Bronchial epithelial cell (primary cell): ENCODE data around the gene INSR. TPM values are rescaled to one million over a fixed set of nuclear protein-coding genes. Genes with fewer than 3 reads are reported as not detected.

Source experiments
- DNase-seq: peaks from one replicate; pipeline ENCODE4 v3.0.0-alpha.2; 2010; ENCODE audit warnings: low read depth
- FAIRE-seq: peaks from 2 replicates; lab custom pipeline; 2011; peaks lifted over from hg19 to GRCh38; lab: Jason Lieb, UNC
- H3K27me3 ChIP-seq: 2 replicates; pipeline ENCODE4 v1.5.1; 2011; ENCODE audit warnings: low read length; ENCODE audit not compliant: control insufficient read depth, insufficient read depth
- H3K36me3 ChIP-seq: 2 replicates; pipeline ENCODE4 v1.5.1; 2011; ENCODE audit warnings: low read length; ENCODE audit not compliant: control insufficient read depth, insufficient read depth
- H3K4me3 ChIP-seq: 2 replicates; pipeline ENCODE4 v1.5.1; 2011; ENCODE audit warnings: mild to moderate bottlenecking, low read depth, low read length, control low read depth
- total RNA-seq: library from RNA; depleted of rRNA; stranded (reverse); fragments of >200 nt; gene quantifications from 2 replicates; pipeline ENCODE4 v1.2.1, GENCODE V29; 2014
- TF ChIP-seq, protein P1 (sequence below): IDR thresholded peaks from 2 replicates; pipeline ENCODE4 v1.5.1; 2011; ENCODE audit warnings: mild to moderate bottlenecking, moderate library complexity, low read length, control low read depth, inconsistent platforms; ENCODE audit not compliant: insufficient read depth, severe bottlenecking

The INSR gene
- total RNA-seq, 1 donor from 2014 or later = 6.1 TPM

DNA sequence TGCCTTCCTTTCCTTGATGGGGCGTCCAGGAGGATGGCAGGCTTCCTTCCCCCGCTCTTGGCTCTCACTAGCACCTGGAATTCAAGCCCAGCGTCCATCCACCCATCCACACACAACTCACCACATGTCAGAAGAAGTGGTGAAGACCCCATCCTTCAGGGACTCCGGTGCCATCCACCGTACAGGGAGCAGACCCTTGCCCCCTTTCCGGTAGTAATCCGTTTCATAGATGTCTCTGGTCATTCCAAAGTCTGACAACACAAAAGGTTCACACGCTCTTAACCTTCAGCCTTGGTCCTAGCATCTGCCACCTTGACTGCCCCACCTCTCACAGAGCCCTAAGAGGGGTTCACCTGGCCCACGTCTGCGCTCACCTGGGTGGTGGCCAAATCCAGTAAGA, 173.7 kb downstream of the INSR start:
- TF ChIP-seq, protein P1, sequence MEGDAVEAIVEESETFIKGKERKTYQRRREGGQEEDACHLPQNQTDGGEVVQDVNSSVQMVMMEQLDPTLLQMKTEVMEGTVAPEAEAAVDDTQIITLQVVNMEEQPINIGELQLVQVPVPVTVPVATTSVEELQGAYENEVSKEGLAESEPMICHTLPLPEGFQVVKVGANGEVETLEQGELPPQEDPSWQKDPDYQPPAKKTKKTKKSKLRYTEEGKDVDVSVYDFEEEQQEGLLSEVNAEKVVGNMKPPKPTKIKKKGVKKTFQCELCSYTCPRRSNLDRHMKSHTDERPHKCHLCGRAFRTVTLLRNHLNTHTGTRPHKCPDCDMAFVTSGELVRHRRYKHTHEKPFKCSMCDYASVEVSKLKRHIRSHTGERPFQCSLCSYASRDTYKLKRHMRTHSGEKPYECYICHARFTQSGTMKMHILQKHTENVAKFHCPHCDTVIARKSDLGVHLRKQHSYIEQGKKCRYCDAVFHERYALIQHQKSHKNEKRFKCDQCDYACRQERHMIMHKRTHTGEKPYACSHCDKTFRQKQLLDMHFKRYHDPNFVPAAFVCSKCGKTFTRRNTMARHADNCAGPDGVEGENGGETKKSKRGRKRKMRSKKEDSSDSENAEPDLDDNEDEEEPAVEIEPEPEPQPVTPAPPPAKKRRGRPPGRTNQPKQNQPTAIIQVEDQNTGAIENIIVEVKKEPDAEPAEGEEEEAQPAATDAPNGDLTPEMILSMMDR = no peak
- Histone ChIP-seq H3K4me3 (no peak overlapping the region), H3K27me3 (no peaks in the 10 kb centered on the region), H3K36me3 (no peaks in the 10 kb centered on the region)
- FAIRE-seq (no peak), DNase-seq (no peak)

DNA sequence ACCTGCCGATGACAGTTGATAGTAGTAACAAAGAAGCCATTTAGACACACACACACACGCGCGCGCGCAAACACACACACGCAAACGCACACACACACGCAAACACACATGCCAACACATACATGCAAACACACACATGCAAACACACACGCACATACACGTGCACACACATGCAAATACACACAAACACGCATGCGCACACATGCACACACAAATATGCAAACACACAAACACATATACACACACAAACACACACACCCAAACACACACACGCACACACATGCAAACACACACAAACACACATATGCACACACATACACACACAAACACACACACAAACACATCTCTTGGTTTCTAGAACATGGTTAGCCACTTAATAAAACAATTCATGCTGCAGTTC, 174.6 kb downstream of the INSR start:
- TF ChIP-seq, protein P1 = no peak
- FAIRE-seq (peak; percentile 64), DNase-seq (no peak)
- no peaks in the 10 kb centered on the region for H3K27me3 ChIP-seq
- no peak overlapping the region for H3K4me3 ChIP-seq
- H3K36me3 ChIP-seq = no peaks in the 10 kb centered on the region

DNA sequence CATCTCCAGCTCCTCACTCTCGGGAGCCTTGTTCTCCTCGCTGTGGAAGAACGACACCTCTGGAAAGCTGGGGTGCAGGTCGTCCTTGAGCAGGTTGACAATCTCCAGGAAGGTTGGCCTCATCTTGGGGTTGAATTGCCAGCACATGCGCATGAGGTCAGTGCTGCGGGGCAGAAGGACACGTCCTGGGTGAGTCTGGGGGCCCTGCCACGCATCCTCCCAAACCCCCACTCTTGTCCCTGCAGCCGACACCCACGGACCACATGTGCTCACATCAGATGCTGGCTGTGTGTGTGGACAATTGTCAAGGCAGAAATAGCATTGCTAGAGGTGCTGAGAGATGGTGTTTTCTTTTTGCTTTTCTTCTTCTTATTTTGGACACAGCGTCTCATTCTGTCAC, 177.0 kb downstream of the INSR start:
- no peak for DNase-seq
- Histone ChIP-seq H3K27me3 (no peaks in the 10 kb centered on the region), H3K4me3 (no peak overlapping the region), H3K36me3 (no peaks in the 10 kb centered on the region)
- TF ChIP-seq, protein P1 = no peak
- FAIRE-seq = no peak

DNA sequence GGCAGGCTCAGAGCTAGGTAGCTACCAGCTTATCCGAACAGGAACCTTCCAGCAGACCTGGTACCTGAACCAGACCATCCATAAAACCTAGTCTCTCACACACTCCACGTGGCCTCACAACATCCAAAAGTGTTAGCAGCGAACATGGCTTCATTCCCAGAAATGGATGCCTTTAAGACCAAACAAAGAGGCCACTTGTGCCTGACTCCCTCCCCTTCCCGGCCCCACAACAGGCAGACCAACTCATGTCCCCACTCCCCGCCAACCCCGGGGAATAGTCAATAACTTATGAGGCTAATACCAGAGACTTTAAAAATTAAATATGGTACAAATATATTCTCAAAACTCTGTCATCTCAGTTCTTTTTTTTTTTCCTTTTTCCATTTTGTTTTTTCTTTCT, 178.5 kb downstream of the INSR start:
- TF ChIP-seq, protein P1 = no peak
- H3K27me3 ChIP-seq = no peaks in the 10 kb centered on the region
- H3K36me3 ChIP-seq = no peaks in the 10 kb centered on the region
- no peak overlapping the region for H3K4me3 ChIP-seq
- FAIRE-seq (no peak), DNase-seq (no peak)

DNA sequence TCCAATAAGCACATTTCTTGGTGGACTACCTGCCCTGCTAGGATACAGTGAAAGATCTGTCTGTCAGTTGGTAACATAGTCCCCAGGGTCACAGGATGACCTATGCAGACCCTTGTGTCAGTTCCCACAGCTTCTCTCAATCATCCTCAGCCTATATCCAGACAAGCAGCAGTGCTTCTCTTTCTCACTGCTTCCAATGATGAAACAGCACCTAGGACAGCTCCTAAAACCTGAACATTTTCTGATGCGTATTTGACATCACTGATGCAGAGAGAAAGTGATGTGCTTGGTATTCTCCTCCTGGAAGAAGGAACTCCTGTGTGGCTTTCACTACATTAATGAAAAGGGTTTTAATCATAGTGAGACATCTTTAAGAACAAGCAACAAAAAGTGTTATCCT, 181.0 kb downstream of the INSR start:
- FAIRE-seq (no peak), DNase-seq (no peak)
- no peaks in the 10 kb centered on the region for H3K36me3 ChIP-seq
- TF ChIP-seq, protein P1 = no peak
- H3K27me3 ChIP-seq = no peaks in the 10 kb centered on the region
- H3K4me3 ChIP-seq = no peak overlapping the region

DNA sequence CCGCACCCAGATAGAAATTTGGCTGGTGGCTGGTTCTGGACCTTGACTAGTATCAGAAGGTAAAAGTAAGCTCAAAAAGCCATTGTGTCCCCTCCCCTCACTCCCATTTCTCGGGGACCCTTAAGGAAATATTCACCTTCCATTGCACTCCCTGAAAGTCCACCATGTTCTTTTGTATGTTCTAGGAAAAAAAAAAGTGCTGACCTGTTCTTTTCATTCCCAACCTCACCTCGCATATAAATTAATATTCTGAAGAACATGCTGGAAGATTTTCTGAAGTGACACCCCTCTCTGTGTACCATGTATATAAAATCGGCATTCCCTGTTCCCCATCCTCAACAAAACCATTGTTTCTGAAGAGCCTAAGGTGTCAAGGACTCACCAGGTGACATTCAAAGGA, 181.5 kb downstream of the INSR start:
- no peaks in the 10 kb centered on the region for H3K27me3 ChIP-seq
- no peak for FAIRE-seq
- DNase-seq = no peak
- H3K4me3 ChIP-seq = no peak overlapping the region
- TF ChIP-seq, protein P1 = no peak
- no peaks in the 10 kb centered on the region for H3K36me3 ChIP-seq
